Measurements from ENCODE around the gene AIP. TPM values are rescaled to one million over a fixed set of nuclear protein-coding genes. Genes with fewer than 3 reads are reported as not detected.

AIP gene
- total and polyA plus RNA-seq, 2 donors from 2014 or later = 61.5 to 135 TPM

DNA sequence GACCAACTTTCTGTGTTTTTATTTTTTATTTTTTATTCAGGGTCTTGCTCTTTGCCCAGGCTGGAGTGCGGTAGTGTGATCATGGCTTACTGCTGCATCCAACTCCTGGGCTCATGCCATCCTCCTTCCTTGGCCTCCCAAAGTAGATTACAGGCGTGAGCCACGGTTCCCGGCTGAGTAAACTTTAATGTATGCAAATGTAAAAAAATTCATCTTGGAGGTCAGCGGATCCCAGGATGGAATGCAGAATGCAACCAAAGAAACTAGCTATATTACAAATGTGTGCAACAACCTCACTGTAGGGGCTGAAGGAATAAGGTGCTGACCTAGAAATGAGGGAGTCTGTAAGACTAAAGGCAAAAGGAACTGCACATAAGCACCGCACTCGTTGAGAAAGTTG lies 31.3 kb downstream of the AIP start:
- DNase-seq (peak in 1 of 5 donors; percentile 13), FAIRE-seq (no peak)
- intact Hi-C loops (cut with DNase I) = no loop called here
- Histone ChIP-seq H3K4me1 (ENCODE audit: control insufficient read depth in 2 of 3, insufficient read depth in 2 of 3, low read depth in 1 of 3, low read length in 3 of 3) (peaks cover 0 to under 1% (median 0%) of the 10 kb centered on the region in 3 donors), H3K36me3 (ENCODE audit: control insufficient read depth in 2 of 3, insufficient read depth in 3 of 3, low read length in 3 of 3) (no peaks in the 10 kb centered on the region), H3K4me3 (ENCODE audit: low read length in 3 of 3) (no peak overlapping the region), H3K9me3 (ENCODE audit: control insufficient read depth in 2 of 3, insufficient read depth in 1 of 3, low read length in 3 of 3) (no peaks in the 10 kb centered on the region), H3K9ac (ENCODE audit: low read length in 3 of 3) (no peak overlapping the region), H3K27me3 (ENCODE audit: control insufficient read depth, insufficient read depth, low read length) (no peaks in the 10 kb centered on the region), H3K27ac (ENCODE audit: low read depth in 2 of 2, low read length in 2 of 2) (no peak overlapping the region)
- TF ChIP-seq, protein P1, sequence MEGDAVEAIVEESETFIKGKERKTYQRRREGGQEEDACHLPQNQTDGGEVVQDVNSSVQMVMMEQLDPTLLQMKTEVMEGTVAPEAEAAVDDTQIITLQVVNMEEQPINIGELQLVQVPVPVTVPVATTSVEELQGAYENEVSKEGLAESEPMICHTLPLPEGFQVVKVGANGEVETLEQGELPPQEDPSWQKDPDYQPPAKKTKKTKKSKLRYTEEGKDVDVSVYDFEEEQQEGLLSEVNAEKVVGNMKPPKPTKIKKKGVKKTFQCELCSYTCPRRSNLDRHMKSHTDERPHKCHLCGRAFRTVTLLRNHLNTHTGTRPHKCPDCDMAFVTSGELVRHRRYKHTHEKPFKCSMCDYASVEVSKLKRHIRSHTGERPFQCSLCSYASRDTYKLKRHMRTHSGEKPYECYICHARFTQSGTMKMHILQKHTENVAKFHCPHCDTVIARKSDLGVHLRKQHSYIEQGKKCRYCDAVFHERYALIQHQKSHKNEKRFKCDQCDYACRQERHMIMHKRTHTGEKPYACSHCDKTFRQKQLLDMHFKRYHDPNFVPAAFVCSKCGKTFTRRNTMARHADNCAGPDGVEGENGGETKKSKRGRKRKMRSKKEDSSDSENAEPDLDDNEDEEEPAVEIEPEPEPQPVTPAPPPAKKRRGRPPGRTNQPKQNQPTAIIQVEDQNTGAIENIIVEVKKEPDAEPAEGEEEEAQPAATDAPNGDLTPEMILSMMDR (IDR thresholded peaks at IDR 0.05; ENCODE audit: borderline replicate concordance, extremely low read depth, insufficient read depth) = no peak

GRCh38 chr11:67516806-67517205 lies 34.0 kb downstream of the AIP start:
- Histone ChIP-seq H3K36me3 (ENCODE audit: control insufficient read depth in 2 of 3, insufficient read depth in 3 of 3, low read length in 3 of 3) (no peaks in the 10 kb centered on the region), H3K27ac (ENCODE audit: low read depth in 2 of 2, low read length in 2 of 2) (no peak overlapping the region), H3K4me1 (ENCODE audit: control insufficient read depth in 2 of 3, insufficient read depth in 2 of 3, low read depth in 1 of 3, low read length in 3 of 3) (no peaks in the 10 kb centered on the region), H3K4me3 (ENCODE audit: low read length in 3 of 3) (no peak overlapping the region), H3K9ac (ENCODE audit: low read length in 3 of 3) (no peak overlapping the region), H3K27me3 (ENCODE audit: control insufficient read depth, insufficient read depth, low read length) (no peaks in the 10 kb centered on the region), H3K9me3 (ENCODE audit: control insufficient read depth in 2 of 3, insufficient read depth in 1 of 3, low read length in 3 of 3) (no peaks in the 10 kb centered on the region)
- TF ChIP-seq, protein P1 (IDR thresholded peaks at IDR 0.05; ENCODE audit: borderline replicate concordance, extremely low read depth, insufficient read depth) = no peak
- intact Hi-C loops (cut with DNase I) = no loop called here
- FAIRE-seq (no peak), DNase-seq (peak in 1 of 5 donors; percentile 47)

- H3K27me3 ChIP-seq (ENCODE audit: control insufficient read depth, insufficient read depth, low read length) = no peaks in the 10 kb centered on the region
- H3K27ac ChIP-seq (ENCODE audit: low read depth in 2 of 2, low read length in 2 of 2) = no peak overlapping the region
- H3K4me1 ChIP-seq (ENCODE audit: control insufficient read depth in 2 of 3, insufficient read depth in 2 of 3, low read depth in 1 of 3, low read length in 3 of 3) = no peaks in the 10 kb centered on the region
- FAIRE-seq = no peak
- no peak overlapping the region for H3K4me3 ChIP-seq (ENCODE audit: low read length in 3 of 3)
- H3K9me3 ChIP-seq (ENCODE audit: control insufficient read depth in 2 of 3, insufficient read depth in 1 of 3, low read length in 3 of 3) = no peaks in the 10 kb centered on the region
- no peak overlapping the region for H3K9ac ChIP-seq (ENCODE audit: low read length in 3 of 3)
- TF ChIP-seq, protein P1 (IDR thresholded peaks at IDR 0.05; ENCODE audit: borderline replicate concordance, extremely low read depth, insufficient read depth) = no peak
- intact Hi-C loops (cut with DNase I) = no loop called here
- DNase-seq = peak in 1 of 5 donors; percentile 35
- no peaks in the 10 kb centered on the region for H3K36me3 ChIP-seq (ENCODE audit: control insufficient read depth in 2 of 3, insufficient read depth in 3 of 3, low read length in 3 of 3)
These were observed 35.1 kb downstream of the AIP start for GRCh38 chr11:67517784-67518552.

Measured in kidney (tissue), 14 donors.